Activated CD4-positive, alpha-beta T cell treated with anti-CD3 and anti-CD28 coated beads for 48 hours (primary cell): Measurements from ENCODE around the gene ACACB.

Experiments
- DNase-seq: peaks from one replicate; pipeline ENCODE4 v3.0.0-alpha.2; 2020

ACACB gene

DNA sequence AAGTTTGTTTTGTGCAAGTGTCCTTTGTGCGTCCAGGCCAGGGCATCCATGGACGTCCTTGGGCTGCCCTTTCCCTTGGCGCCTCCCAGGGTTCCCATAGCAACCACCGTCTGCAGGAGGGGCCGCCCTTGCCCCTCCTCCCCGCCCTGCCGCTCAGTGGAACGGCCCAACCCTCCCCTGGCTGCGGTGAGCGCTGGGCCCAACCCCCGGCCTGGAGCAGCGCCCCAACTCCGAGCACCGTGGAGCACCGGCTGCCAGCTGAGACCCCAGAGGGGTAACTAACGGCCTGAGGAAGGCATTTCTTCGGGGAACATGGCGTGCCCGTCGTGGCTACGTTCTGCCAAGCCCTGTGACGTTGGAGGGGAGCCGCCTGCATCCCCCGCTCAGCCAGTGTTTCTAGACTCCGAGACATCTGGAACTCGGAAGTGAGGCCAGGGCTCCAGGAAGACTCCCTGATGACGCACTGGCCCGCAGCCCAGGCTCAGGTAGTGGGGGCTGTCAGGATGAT lies 5.3 kb upstream of the ACACB start:
- peak; percentile 64 for DNase-seq

DNA sequence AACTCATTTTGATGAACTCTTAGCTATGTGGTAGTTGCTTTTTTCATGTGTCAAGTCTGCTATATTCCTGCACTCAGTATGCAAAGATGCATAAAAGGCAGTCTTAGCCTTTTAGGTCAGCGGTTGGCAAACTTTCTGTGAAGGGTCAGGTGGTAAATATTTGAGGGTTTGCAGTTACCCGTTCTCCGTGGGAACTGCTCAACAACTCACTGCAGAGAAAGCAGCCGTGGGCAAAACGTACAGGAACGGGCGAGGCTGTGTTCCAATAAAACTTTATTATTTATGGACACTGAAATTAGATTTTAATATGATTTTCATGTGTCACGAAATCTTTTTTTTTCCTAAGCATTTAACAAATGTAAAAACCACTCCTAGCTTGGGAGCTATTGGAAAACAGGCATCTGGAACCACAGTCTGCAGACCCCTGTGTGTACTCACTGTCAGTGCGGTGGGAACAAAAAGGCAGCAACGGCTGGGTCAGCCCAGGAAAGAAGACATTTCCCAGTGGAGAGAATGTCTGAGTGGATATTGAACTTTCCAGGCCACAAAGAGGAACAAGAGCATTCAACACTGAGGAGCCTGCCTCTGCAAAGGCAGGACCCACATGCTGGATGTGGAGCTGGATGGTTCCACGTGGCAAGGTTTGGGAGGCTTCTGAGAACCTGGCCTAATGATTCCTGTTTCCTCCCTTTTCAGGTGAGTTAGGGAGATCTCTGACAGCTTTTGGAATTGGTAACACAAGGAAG lies 3.5 kb upstream of the ACACB start:
- DNase-seq: no peak

DNA sequence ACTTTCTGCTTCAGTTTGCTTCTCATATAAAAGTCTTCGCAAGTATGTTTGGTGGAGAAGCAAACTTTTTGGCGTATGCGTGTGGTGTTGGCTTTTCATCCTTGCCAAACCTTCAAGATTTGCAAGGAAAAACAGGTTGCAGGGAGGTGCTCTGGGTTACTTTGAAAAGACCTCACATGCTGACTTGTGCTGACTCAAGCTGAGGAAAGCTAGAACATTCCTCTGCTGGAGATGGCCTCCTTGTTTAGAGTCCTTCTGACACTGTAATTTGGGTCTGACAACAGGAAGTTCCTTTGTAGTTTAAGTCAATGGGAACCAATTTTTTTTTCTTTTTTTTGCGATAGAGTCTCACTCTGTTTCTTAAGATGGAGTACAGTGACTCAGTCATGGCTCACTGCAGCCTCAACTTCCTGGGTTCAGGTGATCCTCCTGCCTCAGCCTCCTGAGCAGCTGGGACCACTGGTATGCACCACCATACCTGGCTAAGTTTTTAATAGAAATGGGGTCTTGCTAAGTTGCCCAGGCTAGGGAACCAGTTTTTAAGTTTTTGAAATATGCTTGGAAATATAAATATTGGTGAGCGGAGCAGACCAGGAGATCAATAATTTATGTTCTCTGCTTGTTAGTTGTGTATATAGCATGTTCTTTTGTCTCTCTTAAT lies 2.6 kb upstream of the ACACB start:
- DNase-seq: no peak

DNA sequence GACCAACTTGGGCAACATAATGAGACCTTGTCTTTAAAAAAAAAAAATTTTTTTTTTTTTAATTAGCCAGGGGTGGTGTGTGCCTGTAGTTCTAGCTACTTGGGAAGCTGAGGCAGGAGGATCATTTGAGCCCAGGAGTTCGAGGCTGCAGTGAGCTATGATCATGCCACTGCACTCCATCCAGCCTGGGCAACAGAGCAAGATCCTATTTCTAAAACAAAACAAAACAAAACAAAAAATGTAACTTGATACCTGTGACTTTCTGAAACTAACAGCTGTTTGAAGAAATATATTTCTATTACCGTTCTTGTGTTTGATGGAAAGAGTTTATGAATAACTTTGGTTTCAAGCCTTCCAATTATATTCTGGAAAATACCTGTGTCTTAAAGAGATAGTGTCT lies 1.7 kb upstream of the ACACB start:
- DNase-seq: no peak

DNA sequence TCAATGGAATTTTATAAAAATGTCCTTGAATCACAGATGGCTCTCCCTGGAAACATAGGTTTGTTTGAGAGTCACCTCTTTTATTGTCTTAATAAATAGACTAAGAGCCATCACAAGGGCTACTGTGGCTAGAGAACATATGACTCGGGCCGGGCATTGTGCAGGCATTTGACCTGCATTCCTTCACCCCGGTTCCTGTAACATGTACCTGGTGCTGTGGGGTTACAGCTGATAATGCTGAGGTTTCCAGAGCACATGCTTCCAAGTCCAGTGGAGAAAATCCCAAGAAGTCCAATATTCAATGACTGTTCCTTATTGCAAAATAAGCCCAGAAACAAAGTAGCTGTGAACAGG lies 1.0 kb upstream of the ACACB start:
- DNase-seq: no peak

DNA sequence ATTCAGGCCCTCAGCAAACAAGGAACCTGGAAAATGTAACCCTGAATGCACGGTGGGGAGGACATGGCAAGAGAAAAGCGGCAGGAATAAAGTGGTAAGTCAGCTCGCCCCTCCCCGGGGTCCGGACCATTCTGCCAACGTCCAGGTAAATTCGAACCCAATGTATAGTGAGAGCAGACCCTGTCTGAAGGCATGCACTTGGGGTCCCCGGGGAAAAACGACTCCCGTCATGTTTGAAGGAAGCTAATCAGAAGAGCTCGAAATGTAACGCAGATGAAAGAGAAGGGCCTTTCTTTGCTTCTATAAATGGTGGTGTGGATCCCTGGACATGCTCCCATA lies 193 bp downstream of the ACACB start:
- no peak for DNase-seq

DNA sequence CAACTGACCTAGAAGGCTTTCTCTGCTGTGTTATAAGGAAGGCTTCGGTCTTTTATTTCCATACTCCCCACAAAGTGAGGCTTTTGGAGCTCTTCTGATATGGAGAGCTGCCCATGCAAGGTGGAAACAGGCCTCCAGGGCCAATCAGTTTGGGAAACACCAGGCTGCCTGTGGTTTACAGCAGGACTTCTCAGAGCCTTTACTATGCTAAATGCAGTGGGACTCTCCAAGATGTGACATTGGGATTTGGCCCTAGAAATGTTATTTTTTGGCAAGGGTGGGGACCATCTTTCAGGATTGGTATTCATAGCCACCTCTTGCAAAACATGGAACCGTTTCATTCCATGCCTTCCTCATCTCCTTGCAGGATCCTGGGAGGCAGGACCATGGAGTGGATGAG lies 3.7 kb downstream of the ACACB start:
- DNase-seq: no peak

DNA sequence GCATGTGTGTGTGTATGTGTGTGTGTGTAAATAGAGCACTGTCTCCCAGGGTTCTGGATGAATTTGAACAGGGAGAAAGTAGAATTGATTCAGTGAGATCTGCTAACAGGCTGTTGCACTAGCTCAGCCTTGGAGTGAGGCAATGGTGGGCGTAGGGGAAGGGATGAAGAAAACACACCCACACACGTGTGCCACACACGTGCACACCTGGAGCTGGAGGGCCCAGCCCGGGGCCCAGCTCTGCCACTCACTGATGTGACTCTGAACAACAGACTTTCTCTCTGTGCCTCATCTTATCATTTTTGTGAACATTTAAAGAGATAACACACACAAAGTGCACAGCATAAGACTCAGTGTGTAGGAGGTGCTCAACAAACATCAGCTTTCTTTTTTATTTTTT lies 4.2 kb downstream of the ACACB start:
- DNase-seq: no peak

DNA sequence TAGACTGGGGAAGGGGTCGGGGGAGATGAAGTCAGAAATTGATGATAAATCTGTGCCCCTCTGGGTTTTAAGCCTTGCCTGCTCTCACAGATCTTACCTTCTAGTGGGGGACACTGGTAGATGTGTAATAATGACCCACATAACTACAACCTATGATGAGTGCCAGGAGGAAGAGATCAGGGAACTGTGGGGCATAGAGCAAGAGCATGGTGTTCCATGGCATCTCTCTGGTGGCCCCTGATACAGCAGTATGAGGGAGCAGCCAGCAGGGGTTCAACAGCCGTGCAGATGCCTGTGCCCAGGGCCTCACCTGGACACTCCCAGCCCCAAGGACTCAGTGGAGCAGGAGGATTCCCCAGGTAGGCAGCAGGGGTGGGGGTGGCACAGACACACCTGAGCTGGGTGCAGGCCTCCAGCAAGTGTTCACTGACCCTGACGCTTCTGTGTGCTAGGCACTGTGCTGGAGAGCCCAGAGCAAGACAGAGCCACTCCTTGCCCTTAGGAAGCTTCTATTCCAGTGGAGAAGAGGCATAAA lies 5.0 kb downstream of the ACACB start:
- no peak for DNase-seq

DNA sequence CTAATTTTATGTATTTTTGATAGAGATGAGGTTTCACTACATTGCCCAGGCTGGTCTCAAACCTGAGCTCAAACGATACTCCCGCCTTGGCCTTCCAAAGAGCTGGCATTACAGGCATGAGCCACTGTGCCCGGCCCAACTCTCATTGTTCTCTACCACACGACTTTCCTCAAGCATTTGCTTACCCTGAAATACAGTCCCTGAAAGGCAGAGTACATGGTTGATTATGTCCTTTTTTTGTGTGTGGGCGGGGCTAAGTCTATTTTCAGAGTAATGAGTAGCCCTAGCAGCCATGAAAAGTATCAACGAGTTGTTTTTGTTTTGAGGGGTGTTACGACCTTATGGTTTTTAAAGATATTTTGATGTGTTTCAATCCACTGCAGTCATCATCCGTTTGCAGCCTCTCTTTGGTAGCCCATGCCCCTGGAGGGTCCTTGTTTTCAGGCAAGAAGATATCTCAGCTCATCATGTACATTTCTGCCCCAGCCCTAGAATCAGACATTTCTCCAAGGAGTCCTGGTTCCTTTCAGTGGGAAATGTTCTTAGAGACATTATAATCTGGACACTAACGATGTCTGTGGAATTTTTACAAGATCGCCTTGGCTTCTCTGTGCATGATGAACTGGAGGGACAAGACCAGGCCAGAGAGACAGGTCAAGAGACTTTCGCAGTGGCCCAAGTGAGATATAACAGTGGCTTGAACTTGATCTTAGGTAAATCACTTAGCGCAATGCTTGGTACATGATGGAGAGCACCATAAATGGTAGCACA lies 8.7 kb downstream of the ACACB start:
- DNase-seq: no peak

DNA sequence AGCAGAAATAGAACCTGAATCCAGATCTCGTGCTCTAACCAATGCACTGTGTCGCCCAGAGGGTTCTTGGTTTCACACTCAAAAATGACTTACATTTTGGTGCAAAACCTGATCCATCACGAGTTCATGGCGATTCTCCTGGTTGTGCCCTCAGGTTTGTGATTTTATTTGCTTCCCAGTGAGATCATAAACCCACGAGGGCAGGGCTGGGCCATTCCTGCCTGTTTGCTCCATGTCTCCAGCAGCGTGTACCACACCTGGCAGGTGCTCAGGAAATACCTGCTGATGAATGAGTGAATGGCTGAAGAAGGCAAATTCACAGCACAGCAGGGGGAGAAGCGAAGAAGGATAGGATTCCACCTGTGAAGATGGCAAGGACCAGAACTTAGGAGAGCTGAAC lies 9.4 kb downstream of the ACACB start:
- DNase-seq: no peak

DNA sequence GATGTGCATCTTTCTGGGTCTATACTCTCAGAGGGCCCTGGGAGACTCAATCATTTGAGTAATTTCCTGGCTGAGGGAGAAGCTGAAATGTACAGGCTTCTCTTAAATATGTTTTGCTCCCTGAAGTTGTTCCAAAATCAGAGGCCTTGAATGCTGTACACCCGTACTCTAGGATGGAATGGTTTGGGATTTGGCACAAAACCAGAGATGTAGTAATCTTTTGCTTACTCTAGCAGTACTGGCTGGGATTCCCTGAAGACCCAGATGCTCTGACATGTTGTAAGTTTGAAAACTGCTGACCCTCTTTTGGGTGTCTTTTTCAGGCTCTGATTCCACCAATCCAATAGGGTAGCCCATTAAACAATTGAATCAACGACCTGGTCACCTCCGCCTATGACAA lies 10.4 kb downstream of the ACACB start:
- DNase-seq: no peak

DNA sequence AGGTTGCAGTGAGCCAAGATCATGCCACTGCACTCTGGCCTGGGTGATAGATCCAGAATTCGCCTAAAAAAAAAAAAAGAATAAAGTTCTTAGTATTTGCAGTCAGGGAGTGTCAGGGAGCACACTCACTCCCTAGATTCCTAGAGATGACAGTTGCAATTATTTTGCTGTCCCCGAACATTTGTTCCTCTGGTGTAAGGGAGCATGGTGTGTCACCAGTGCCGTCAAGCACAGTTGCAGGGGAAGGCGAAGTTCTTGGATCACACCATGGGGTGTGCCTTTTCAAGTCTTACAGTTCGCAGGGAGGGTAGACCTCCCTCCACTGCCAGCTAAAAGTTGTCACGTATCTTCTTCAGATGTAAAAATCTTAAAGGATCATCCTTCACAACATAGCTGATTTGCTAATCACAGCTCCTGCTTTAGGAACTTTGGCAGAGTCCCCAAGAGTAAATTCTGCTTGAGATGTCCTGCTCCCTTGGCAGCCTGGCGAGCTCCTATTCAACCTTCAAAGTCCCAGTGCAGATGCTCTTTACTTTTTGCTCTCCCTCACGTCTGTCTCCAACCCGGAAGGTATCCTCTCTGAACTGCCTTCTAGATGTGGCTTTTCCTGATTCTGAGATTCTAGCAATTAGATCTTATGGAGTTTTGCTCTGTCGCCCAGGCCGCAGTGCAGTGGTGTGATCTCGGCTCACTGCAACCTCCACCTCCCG lies 11.3 kb downstream of the ACACB start:
- no peak for DNase-seq

DNA sequence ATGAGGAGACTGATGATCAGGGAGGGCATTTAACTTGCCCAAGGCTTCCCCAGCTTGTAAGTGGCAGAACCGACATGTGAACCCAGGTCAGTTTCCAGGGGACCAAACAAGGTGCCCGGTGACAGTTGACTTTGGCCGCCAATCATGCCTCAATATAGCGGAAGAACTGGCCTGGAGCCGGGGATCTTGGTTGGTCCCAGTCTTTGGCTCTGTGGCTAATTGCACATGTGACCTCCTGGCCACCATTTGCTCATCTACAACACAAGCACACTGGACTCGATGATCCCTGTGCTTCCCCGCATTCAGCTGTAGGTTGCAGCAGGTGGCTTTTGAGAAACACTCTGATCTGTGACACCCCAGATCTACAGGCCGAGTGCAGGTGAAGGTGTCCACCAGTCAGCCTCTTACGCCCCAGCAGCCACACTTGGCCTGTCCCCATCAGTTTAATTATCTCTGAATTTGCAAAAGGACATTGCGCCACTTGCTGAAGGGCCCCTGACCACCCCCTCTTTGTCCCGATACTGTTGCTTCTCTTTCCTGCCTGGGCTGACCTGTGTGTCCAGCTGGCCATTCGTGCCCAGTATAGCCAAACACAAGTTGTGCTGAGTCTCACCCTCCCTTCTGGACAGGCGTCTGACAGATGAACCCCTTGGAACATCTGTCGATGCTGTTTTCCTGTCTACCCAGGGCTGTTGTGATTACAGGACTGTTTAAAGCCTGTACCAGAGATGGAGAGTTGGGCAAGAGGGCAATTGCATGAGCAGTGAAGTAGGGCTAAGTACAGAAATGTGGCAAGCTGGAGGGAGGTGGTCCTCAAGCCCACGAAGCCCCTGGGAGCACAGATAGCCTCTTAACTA lies 14.1 kb downstream of the ACACB start:
- DNase-seq: no peak

DNA sequence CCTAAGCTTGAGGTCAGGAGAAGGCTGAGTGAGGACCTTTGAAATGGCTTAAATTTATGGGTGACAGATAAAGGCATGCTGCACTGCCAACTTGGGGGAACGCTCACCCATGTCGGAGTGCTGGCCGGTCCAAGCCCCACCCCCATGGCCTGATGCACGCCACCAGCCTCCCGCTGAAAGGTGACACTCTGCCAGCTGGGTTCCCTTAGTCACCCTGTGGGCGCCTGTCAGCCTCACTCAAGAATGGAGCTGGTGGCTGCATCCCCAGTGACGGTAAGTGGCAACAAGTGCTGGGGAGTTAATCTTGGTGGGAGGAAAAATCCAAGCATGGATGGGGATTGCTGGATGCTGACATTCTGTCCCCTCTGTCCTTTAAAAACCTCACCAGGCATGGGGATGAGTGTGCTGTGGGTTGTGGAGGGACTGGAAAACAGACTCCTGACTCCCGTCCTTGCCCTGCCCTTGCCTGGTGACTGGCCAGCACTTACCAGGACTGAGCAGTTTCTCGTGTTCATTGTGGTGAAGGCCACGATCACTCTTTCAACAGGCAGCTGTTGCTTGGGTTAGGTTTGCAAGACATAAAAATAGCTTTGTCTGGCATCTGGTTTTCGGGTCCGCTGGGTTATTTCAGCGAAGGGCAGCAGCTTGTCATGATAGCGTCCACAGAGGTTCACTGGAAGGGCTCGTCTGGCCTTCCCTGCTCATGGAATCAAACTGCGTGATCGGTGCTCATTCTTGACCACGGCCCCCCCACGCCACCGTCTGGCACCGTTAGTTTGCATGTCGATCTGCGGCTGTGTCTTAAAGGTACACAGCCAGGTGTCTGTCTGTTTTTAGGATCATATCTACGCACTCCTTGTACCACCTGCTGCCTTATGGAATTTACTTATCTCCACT lies 15.0 kb downstream of the ACACB start:
- no peak for DNase-seq

DNA sequence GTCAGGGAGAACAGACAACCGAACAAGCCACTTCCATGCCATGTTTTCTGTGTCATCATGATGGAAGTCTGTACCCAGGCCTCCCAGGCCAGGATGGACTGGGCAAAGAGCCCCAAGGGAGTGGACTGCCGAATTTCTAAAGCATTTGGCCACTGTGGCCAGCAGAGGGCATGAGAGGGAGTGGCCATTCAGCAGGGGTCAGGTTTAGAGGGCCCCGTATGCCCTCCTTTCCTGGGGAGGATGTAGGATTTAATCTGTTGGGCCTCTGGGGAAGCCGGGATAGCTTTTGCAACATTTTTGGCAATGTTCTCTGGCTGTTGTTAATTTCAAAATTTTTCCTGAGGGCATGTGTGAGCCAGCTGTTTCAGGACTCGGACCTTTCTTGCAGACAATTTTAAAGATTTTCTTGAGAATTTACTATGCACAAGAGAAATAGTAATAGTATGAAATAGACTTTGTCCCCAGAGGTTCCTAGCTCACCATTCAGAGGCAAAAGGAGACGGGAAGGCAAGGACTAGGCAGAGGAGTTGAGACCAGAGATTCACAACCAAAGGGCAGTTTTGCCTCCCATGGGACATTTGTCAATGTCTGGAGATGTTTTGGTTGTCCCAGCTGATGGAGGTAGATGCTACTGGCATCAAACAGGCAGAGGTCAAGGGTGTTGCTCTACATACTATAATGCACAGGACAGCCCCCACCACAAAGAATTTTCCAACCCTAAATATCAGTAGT lies 18.0 kb downstream of the ACACB start:
- no peak for DNase-seq

DNA sequence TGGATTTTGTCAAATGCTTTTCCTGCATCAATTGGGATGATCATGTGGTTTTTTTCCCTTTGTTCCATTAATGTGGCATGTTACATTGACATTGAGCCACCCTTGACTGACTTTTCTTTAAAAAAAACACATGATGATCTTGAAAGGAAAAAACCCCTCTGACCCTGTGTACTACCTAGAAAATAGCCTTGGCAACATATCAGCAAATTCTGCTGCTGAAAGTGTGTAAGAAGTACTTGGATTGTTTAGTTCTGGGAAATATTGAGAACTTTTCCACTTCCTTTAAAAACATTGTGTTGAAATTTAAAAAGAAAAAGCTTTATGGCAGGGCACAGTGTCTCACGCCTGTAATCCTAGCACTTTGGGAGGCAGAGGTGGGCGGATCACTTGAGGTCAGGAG lies 20.7 kb downstream of the ACACB start:
- DNase-seq: no peak

DNA sequence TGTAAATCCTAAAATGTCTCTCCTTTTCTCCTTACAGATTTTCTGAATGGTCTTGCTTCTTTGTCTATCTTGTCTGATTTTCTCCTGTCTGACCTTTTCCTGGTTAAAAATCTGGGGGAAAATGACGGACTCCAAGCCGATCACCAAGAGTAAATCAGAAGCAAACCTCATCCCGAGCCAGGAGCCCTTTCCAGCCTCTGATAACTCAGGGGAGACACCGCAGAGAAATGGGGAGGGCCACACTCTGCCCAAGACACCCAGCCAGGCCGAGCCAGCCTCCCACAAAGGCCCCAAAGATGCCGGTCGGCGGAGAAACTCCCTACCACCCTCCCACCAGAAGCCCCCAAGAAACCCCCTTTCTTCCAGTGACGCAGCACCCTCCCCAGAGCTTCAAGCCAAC lies 23.0 kb downstream of the ACACB start:
- no peak for DNase-seq

DNA sequence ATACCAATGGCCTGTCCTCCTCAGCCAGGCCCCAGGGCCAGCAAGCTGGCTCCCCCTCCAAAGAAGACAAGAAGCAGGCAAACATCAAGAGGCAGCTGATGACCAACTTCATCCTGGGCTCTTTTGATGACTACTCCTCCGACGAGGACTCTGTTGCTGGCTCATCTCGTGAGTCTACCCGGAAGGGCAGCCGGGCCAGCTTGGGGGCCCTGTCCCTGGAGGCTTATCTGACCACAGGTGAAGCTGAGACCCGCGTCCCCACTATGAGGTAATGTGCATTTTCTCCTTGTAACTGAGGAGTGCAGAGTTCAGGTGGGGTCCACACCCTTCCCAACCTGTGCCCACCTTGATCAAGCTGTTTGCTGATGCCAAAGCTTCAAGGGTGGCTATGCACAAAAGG lies 23.4 kb downstream of the ACACB start:
- DNase-seq: no peak

DNA sequence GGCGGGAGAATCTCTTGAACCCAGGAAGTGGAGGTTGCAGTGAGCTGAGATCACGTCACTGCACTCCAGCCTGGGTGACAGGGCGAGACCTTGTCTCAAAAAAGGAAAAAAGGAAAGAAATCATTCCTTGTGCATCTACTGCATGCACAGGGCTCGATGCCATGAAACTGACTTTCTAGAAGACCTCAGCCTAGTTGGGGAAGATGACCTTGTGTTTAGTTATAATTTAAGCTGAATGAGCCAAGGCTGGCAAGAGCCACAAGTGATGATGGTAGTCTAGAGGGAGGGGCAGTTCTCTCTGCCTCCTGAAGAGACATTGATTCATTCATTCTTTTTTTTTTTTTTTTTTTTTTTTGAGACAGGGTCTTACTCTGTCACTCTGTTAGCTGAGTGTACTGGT lies 24.2 kb downstream of the ACACB start:
- DNase-seq: no peak
